ENCODE data around the gene RAI14.

DNA sequence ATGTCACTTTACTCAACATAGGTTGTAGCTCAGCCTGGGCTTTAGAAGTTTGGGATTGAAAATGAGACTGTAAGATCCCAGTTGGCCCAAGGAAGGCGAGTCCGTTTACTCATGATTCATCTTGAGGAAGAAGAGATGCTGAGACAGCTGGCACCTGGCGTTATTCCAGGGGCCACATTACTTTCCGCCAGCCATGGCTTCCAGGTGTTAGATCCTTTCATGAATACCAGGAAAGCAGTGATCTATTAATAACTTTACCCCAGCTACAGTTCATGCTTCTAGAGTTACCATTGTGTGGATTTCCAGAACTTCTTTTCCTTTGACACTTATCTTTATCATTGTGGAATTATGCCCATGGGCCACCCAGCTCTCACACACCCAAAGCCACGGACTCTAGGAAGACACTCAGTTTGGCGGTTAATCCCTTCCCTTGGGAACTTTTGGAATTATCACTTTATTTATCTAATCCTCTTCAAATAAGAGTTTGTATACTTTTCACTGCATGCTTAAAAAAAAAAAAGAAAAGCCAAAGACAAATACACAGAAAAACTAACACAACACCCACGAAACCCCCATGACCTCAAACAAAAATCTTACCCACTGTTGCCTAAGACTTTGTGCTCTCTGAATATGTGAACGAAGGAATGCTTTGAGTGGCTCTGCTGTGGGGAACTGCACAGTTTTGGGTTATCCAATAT, 26.9 kb downstream of the RAI14 start:
- TF ChIP-seq POLR2A (IDR thresholded peaks at IDR 0.05) = no peak
- TF ChIP-seq, protein P1, sequence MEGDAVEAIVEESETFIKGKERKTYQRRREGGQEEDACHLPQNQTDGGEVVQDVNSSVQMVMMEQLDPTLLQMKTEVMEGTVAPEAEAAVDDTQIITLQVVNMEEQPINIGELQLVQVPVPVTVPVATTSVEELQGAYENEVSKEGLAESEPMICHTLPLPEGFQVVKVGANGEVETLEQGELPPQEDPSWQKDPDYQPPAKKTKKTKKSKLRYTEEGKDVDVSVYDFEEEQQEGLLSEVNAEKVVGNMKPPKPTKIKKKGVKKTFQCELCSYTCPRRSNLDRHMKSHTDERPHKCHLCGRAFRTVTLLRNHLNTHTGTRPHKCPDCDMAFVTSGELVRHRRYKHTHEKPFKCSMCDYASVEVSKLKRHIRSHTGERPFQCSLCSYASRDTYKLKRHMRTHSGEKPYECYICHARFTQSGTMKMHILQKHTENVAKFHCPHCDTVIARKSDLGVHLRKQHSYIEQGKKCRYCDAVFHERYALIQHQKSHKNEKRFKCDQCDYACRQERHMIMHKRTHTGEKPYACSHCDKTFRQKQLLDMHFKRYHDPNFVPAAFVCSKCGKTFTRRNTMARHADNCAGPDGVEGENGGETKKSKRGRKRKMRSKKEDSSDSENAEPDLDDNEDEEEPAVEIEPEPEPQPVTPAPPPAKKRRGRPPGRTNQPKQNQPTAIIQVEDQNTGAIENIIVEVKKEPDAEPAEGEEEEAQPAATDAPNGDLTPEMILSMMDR (IDR thresholded peaks at IDR 0.05) = no peak

Measured in right lobe of liver (tissue), 4 donors.